Astrocyte of the spinal cord (primary cell): Measurements from ENCODE around the gene STT3B.

Experiments used
- DNase-seq: peaks from one replicate; pipeline ENCODE4 v3.0.0; 2011; ENCODE audit warnings: low read depth, low spot score
- H3K4me3 ChIP-seq: 2 replicates; pipeline ENCODE4 v1.5.1; 2011; ENCODE audit warnings: low read depth, mild to moderate bottlenecking, low read length, moderate library complexity
- CTCF ChIP-seq: IDR thresholded peaks from 2 replicates; pipeline ENCODE4 v1.5.1; 2012; ENCODE audit warnings: low read depth, mild to moderate bottlenecking, low read length, inconsistent platforms
- in situ Hi-C: cut with HindIII; loops from 2 replicates; pipeline ENCODE4 v1.10.0; 2017; ENCODE audit warnings: low sequenced_read_pairs

The STT3B gene

GRCh38 chr3:31654998-31655397 lies 122.3 kb downstream of the STT3B start:
- in situ Hi-C loops: no loop called here
- no peak for TF ChIP-seq CTCF
- H3K4me3 ChIP-seq: no peak overlapping the region
- DNase-seq: no peak

- in situ Hi-C loops: no loop called here
- TF ChIP-seq CTCF: no peak
These were observed 126.5 kb downstream of the STT3B start for GRCh38 chr3:31659246-31659645.

GRCh38 chr3:31661286-31661685 lies 128.6 kb downstream of the STT3B start:
- no peak for TF ChIP-seq CTCF
- in situ Hi-C loops: no loop called here
- no peak overlapping the region for H3K4me3 ChIP-seq
- no peak for DNase-seq

More at GRCh38 chr3:31659246-31659645, 126.5 kb downstream of the STT3B start:
- H3K4me3 ChIP-seq: no peak overlapping the region
- no peak for DNase-seq

GRCh38 chr3:31661993-31662670 lies 129.4 kb downstream of the STT3B start:
- DNase-seq: no peak
- in situ Hi-C loops: no loop called here
- no peak overlapping the region for H3K4me3 ChIP-seq
- TF ChIP-seq CTCF: no peak

GRCh38 chr3:31664031-31664430 lies 131.3 kb downstream of the STT3B start:
- TF ChIP-seq CTCF: no peak
- in situ Hi-C loops: no loop called here
- no peak overlapping the region for H3K4me3 ChIP-seq

GRCh38 chr3:31667582-31667981 lies 134.9 kb downstream of the STT3B start:
- DNase-seq: no peak
- TF ChIP-seq CTCF: no peak
- no peak overlapping the region for H3K4me3 ChIP-seq
- in situ Hi-C loops: no loop called here

More at GRCh38 chr3:31664031-31664430, 131.3 kb downstream of the STT3B start:
- no peak for DNase-seq
